ENCODE results near the gene NUDT12.

NUDT12 gene

GRCh38 chr5:103562453-103563157 lies at the start of gene NUDT12 (continued):
- TF ChIP-seq ZNF335 (tag by site-specific recombination; conservative IDR thresholded peaks at IDR 0.05) (peak; percentile 83), KLF9 (tag by site-specific recombination; IDR thresholded peaks at IDR 0.05; ENCODE audit: low read depth) (no peak; the same call in 1 of the 2 replicates), ZBTB48 (tag by site-specific recombination; IDR thresholded peaks at IDR 0.05) (no peak), ZNF221 (tag by site-specific recombination; IDR thresholded peaks at IDR 0.05; ENCODE audit: borderline replicate concordance) (no peak), TRIM28 (IDR thresholded peaks at IDR 0.05; ENCODE audit: borderline replicate concordance, low read length) (no peak), ZNF830 (tag by site-specific recombination; IDR thresholded peaks at IDR 0.05; ENCODE audit: low read depth) (no peak), IKZF3 (tag by site-specific recombination; IDR thresholded peaks at IDR 0.05) (peak; percentile 92), CTCF (tag by site-specific recombination; IDR thresholded peaks at IDR 0.05) (no peak), ZNF548 (tag by site-specific recombination; IDR thresholded peaks at IDR 0.05) (no peak), ZNF10 (tag by site-specific recombination; IDR thresholded peaks at IDR 0.05) (no peak), ZNF202 (tag by site-specific recombination; IDR thresholded peaks at IDR 0.05; ENCODE audit: borderline replicate concordance) (no peak), ZSCAN30 (tag by site-specific recombination; IDR thresholded peaks at IDR 0.05) (no peak; the same call in 1 of the 2 replicates), PBX3 (CRISPR knock-in tag; IDR thresholded peaks at IDR 0.05) (no peak), ZNF701 (tag by site-specific recombination; IDR thresholded peaks at IDR 0.05) (no peak), ZXDB (tag by site-specific recombination; IDR thresholded peaks at IDR 0.05) (peak; percentile 99), ZNF423 (tag by site-specific recombination; IDR thresholded peaks at IDR 0.05) (no peak), ZNF350 (tag by site-specific recombination; IDR thresholded peaks at IDR 0.05) (no peak), SCRT2 (tag by site-specific recombination; IDR thresholded peaks at IDR 0.05) (0 out of 2 replicates have a peak, but pooled peaks have one; percentile 30), HOXA7 (CRISPR knock-in tag; IDR thresholded peaks at IDR 0.05; ENCODE audit: borderline replicate concordance) (no peak), ZNF398 (tag by site-specific recombination; IDR thresholded peaks at IDR 0.05) (peak; percentile 53), REPIN1 (tag by site-specific recombination; IDR thresholded peaks at IDR 0.05; ENCODE audit: low read depth) (no peak), ZNF223 (tag by site-specific recombination; IDR thresholded peaks at IDR 0.05) (no peak)
- TF ChIP-seq, protein P1, sequence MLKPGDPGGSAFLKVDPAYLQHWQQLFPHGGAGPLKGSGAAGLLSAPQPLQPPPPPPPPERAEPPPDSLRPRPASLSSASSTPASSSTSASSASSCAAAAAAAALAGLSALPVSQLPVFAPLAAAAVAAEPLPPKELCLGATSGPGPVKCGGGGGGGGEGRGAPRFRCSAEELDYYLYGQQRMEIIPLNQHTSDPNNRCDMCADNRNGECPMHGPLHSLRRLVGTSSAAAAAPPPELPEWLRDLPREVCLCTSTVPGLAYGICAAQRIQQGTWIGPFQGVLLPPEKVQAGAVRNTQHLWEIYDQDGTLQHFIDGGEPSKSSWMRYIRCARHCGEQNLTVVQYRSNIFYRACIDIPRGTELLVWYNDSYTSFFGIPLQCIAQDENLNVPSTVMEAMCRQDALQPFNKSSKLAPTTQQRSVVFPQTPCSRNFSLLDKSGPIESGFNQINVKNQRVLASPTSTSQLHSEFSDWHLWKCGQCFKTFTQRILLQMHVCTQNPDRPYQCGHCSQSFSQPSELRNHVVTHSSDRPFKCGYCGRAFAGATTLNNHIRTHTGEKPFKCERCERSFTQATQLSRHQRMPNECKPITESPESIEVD (tag by site-specific recombination; IDR thresholded peaks at IDR 0.05): no peak
- TF ChIP-seq, protein P2, sequence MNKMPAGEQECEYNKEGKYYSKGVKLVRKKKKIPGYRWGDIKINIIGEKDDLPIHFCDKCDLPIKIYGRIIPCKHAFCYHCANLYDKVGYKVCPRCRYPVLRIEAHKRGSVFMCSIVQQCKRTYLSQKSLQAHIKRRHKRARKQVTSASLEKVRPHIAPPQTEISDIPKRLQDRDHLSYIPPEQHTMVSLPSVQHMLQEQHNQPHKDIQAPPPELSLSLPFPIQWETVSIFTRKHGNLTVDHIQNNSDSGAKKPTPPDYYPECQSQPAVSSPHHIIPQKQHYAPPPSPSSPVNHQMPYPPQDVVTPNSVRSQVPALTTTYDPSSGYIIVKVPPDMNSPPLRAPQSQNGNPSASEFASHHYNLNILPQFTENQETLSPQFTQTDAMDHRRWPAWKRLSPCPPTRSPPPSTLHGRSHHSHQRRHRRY (tag by site-specific recombination; IDR thresholded peaks at IDR 0.05): no peak
- TF ChIP-seq, protein P3, sequence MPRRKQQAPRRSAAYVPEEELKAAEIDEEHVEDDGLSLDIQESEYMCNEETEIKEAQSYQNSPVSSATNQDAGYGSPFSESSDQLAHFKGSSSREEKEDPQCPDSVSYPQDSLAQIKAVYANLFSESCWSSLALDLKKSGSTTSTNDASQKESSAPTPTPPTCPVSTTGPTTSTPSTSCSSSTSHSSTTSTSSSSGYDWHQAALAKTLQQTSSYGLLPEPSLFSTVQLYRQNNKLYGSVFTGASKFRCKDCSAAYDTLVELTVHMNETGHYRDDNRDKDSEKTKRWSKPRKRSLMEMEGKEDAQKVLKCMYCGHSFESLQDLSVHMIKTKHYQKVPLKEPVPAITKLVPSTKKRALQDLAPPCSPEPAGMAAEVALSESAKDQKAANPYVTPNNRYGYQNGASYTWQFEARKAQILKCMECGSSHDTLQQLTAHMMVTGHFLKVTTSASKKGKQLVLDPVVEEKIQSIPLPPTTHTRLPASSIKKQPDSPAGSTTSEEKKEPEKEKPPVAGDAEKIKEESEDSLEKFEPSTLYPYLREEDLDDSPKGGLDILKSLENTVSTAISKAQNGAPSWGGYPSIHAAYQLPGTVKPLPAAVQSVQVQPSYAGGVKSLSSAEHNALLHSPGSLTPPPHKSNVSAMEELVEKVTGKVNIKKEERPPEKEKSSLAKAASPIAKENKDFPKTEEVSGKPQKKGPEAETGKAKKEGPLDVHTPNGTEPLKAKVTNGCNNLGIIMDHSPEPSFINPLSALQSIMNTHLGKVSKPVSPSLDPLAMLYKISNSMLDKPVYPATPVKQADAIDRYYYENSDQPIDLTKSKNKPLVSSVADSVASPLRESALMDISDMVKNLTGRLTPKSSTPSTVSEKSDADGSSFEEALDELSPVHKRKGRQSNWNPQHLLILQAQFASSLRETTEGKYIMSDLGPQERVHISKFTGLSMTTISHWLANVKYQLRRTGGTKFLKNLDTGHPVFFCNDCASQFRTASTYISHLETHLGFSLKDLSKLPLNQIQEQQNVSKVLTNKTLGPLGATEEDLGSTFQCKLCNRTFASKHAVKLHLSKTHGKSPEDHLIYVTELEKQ (tag by site-specific recombination; IDR thresholded peaks at IDR 0.05; ENCODE audit: borderline replicate concordance): no peak
- TF ChIP-seq, protein P4, sequence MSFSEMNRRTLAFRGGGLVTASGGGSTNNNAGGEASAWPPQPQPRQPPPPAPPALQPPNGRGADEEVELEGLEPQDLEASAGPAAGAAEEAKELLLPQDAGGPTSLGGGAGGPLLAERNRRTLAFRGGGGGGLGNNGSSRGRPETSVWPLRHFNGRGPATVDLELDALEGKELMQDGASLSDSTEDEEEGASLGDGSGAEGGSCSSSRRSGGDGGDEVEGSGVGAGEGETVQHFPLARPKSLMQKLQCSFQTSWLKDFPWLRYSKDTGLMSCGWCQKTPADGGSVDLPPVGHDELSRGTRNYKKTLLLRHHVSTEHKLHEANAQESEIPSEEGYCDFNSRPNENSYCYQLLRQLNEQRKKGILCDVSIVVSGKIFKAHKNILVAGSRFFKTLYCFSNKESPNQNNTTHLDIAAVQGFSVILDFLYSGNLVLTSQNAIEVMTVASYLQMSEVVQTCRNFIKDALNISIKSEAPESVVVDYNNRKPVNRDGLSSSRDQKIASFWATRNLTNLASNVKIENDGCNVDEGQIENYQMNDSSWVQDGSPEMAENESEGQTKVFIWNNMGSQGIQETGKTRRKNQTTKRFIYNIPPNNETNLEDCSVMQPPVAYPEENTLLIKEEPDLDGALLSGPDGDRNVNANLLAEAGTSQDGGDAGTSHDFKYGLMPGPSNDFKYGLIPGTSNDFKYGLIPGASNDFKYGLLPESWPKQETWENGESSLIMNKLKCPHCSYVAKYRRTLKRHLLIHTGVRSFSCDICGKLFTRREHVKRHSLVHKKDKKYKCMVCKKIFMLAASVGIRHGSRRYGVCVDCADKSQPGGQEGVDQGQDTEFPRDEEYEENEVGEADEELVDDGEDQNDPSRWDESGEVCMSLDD (tag by site-specific recombination; IDR thresholded peaks at IDR 0.05): no peak
